ENCODE results near the gene BORCS5.

GRCh38 chr12:12400793-12401192 is 43.9 kb downstream of the BORCS5 start:
- TF ChIP-seq CTCF (IDR thresholded peaks at IDR 0.05) (no peak), POLR2A (IDR thresholded peaks at IDR 0.05) (no peak)

Measured in uterus (tissue), 2 donors.